Fibroblast of mammary gland (primary cell): ENCODE measurements around the gene HCFC1R1.
"Not testable (repeated sequence)": the region's sequence is repeated elsewhere in the genome, so short reads cannot be mapped to it uniquely, and the experiment has no call there.

Source experiments
- DNase-seq: peaks from one replicate; pipeline ENCODE4 v3.0.0-alpha.2; 2010; ENCODE audit warnings: low read depth
- H3K4me3 ChIP-seq: 2 replicates; pipeline ENCODE4 v1.5.1; 2011; ENCODE audit warnings: low read depth, mild to moderate bottlenecking, low read length, moderate library complexity; ENCODE audit not compliant: control insufficient read depth
- TF ChIP-seq, protein P1 (sequence below): conservative IDR thresholded peaks from 2 replicates; pipeline ENCODE4 v1.5.1; 2011; ENCODE audit warnings: low read depth, low read length, inconsistent platforms; ENCODE audit not compliant: control insufficient read depth, insufficient read depth

The HCFC1R1 gene

DNA sequence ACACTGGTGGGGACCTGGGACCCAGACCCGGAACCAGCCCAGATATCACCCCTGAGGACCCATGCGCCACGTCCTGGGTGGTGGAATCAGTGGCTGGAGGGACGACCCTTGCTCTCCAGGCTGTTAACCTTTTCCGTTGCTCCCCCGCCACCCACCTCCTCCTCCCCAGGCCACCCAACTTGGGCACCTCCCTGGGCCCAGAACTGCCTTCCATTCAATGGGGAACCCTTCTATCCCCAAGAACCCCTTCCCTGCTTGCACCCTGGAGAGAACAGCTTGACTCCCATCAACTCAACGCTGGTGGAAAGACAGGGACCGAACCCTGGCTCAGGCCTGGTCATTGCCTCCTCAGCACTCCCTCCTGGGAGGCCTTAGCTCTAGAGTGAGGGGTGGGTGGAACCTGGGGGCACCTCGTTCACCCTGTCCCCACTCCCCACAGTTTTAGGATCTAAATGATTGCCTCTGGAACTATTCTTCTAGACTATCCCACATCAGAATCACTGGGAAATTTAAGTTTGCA lies 36.0 kb upstream of the HCFC1R1 start:
- no peak for DNase-seq
- TF ChIP-seq, protein P1, sequence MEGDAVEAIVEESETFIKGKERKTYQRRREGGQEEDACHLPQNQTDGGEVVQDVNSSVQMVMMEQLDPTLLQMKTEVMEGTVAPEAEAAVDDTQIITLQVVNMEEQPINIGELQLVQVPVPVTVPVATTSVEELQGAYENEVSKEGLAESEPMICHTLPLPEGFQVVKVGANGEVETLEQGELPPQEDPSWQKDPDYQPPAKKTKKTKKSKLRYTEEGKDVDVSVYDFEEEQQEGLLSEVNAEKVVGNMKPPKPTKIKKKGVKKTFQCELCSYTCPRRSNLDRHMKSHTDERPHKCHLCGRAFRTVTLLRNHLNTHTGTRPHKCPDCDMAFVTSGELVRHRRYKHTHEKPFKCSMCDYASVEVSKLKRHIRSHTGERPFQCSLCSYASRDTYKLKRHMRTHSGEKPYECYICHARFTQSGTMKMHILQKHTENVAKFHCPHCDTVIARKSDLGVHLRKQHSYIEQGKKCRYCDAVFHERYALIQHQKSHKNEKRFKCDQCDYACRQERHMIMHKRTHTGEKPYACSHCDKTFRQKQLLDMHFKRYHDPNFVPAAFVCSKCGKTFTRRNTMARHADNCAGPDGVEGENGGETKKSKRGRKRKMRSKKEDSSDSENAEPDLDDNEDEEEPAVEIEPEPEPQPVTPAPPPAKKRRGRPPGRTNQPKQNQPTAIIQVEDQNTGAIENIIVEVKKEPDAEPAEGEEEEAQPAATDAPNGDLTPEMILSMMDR, result no peak
- peak overlapping the region; percentile 41 for H3K4me3 ChIP-seq

DNA sequence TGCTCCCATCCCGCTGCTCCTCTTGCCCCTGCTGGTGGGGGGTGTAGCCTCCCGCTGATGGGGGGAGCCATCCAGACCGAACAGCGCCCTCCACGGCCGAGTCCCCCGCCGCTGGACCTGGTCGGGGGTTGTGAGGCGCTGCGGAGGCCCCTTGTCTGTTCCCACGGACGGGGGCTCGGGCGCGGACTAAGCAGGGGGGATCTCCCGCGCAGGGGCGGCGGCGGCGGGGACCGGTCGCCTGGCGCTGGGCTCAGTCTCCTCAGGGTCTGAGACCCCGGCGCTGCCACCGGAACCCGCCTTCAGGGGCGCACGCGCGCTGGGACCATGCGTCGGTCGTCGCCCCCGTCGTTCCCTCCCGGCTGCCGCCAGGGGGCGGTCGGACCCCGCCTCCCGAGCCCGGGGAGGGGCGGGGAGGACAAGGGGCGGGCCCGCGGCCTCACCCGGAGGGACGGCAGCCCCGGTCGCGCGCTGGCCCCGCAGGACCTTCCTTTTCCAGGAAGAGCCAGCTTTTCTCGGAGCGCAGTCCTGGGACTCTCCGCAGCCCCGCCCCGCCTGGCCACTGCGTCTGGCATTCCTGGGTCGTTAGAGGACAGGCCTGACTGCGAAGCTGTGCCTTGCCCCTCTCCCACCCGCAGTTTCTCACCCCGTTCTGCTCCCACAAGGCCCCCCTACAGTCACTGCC lies 35.4 kb upstream of the HCFC1R1 start:
- peak overlapping the region; percentile 66 for H3K4me3 ChIP-seq
- peak; percentile 68 for DNase-seq
- TF ChIP-seq, protein P1, result no peak

DNA sequence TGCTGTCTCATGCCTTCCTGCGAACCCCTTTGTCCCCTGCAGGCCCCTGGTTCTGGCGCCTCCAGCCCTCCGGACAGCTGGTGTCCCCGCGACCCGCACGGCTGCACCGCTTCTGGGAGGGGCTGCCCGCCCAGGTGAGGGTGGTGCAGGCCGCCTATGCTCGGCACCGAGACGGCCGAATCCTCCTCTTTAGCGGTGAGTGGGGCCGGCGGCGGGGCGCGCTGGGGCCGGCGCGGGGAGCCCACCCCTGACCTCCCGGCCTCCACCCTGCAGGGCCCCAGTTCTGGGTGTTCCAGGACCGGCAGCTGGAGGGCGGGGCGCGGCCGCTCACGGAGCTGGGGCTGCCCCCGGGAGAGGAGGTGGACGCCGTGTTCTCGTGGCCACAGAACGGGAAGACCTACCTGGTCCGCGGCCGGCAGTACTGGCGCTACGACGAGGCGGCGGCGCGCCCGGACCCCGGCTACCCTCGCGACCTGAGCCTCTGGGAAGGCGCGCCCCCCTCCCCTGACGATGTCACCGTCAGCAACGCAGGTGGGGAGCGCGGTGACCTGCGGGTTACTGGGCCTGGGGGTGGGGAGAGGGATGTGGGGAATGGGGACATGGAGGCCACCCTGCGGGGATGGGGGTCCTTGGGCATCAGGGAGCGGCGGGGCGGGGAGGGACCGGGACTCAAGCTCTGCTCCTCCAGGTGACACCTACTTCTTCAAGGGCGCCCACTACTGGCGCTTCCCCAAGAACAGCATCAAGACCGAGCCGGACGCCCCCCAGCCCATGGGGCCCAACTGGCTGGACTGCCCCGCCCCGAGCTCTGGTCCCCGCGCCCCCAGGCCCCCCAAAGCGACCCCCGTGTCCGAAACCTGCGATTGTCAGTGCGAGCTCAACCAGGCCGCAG lies 34.6 kb upstream of the HCFC1R1 start:
- peak; percentile 16 for DNase-seq
- H3K4me3 ChIP-seq, result peak overlapping the region; percentile 66
- TF ChIP-seq, protein P1, result no peak

DNA sequence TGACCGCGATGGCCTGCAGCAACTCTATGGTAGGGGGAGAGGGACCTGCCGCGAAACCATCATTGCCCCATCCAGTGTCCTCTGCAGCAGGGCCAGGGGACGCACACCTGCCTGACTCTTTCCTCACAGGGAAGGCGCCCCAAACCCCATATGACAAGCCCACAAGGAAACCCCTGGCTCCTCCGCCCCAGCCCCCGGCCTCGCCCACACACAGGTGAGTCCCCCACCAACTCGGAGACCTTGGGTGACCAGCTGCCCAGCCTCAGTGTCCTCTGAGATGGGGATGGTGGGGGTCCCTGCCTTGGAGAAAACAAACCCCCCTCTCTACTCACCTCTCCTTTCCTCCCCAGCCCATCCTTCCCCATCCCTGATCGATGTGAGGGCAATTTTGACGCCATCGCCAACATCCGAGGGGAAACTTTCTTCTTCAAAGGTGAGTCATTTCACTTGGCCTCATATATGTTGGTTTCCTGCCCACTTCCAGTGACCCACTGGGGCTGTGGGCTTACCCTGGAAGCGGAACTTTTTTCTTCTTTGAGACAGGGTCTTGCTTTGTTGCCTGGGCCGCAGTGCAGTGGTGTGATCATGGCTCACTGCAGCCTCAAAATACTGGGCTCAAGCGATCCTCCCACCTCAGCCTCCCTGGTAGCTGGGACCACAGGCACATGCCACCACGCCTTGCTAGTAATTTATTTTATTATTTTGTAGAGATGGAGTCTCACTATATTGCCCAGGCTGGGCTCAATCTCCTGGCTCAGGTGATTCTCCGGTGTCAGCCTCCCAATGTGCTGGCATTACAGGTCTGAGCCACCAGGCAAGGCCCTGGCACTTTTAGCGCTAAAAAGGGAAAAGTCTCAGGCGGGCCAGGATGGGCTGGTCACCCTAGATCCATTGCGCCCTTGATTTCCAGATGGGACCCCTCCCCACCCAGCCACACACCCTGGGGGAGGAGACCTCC lies 33.7 kb upstream of the HCFC1R1 start:
- H3K4me3 ChIP-seq, result no peak overlapping the region
- DNase-seq, result no peak
- TF ChIP-seq, protein P1, result no peak

DNA sequence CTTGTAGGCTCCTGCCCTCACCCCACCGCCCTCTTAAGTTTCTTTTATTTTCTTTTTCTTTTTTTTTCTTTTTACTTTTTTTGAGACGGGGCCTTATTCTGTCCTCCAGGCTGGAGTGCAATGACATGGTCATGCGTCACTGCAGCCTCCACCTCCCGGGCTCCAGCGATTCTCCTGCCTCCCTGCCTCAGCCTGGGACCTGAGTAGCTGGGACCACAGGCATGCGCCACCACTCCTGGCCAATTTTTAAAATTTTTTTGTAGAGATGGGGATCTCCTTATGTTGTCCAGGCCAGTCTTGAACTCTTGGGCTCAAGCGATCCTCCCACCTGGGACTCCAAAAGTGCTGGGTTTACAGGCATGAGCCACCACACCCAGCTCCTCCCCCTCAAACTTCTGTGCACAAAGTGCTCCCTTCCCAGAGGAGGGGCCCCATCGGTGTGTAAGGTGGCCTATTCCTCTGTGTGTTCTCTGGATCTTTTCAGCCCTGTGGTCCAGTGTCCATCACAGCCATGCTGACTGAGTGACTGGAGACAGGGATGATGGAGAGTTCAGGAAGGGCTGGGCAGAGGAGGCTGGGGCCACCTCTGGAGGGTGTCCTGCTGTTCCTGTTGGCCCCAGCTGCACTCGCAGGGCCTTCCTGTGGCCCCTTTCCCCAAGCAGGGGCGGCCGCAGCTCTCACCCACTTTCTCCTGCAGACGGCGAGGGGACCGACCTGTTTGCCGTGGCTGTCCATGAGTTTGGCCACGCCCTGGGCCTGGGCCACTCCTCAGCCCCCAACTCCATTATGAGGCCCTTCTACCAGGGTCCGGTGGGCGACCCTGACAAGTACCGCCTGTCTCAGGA lies 32.8 kb upstream of the HCFC1R1 start:
- no peak for DNase-seq
- TF ChIP-seq, protein P1, result no peak
- no peak overlapping the region for H3K4me3 ChIP-seq

DNA sequence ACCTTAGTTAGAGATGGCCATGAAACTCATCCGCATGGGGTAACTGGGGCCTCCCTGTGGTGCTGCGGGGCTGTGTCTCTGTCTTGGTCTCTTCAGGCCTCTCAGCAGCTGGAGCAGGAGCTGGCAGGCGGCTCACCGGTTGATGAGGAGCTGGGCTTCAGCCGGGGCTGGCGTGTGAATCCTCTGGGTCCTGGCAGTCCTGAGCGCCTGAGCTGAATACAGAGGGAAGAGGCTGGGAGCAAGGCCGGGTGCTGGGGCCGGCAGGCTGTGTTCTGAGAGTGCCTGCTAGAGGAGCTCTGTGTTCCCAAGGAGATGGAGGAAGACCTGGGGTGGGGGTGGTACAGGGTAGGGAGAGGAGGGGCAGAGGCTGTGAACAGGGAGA lies 32.0 kb upstream of the HCFC1R1 start:
- not testable (repeated sequence) for DNase-seq, H3K4me3 ChIP-seq
